Kidney (tissue), 14 donors: Measurements from ENCODE around the gene TXNDC5. TPM values are rescaled to one million over a fixed set of nuclear protein-coding genes. Genes with fewer than 3 reads are reported as not detected.
"Not testable (repeated sequence)": the region's sequence is repeated elsewhere in the genome, so short reads cannot be mapped to it uniquely, and the experiment has no call there.

Experiments
- DNase-seq, 5 donors: peaks; one replicate each; pipeline ENCODE4 v3.0.0-alpha.2; 2013 to 2020
- FAIRE-seq: peaks from 2 replicates; lab custom pipeline; 2012; peaks lifted over from hg19 to GRCh38; lab: Jason Lieb, UNC
- H3K27ac ChIP-seq, 2 donors: one replicate each; pipeline ENCODE4 v1.7.0; 2013; ENCODE audit warnings: low read depth in 2 of 2, low read length in 2 of 2, inconsistent platforms in 1 of 2
- H3K27me3 ChIP-seq: one replicate; pipeline ENCODE4 v1.7.1; 2013; ENCODE audit warnings: low read length, inconsistent platforms; ENCODE audit not compliant: control insufficient read depth, insufficient read depth
- H3K36me3 ChIP-seq, 3 donors: one replicate each; pipeline versions ENCODE4 v1.7.0 to v1.7.1; 2013; ENCODE audit warnings: low read length in 3 of 3, control low read depth in 1 of 3, inconsistent platforms in 1 of 3; ENCODE audit not compliant: insufficient read depth in 3 of 3, control insufficient read depth in 2 of 3
- H3K4me1 ChIP-seq, 3 donors: one replicate each; pipeline versions ENCODE4 v1.7.0 to v1.7.1; 2013; ENCODE audit warnings: low read length in 3 of 3, inconsistent platforms in 1 of 3, low read depth in 1 of 3; ENCODE audit not compliant: control insufficient read depth in 2 of 3, insufficient read depth in 2 of 3
- H3K4me3 ChIP-seq, 3 donors: one replicate each; pipeline versions ENCODE4 v1.7.0 to v1.8.1; 2013; ENCODE audit warnings: low read length in 3 of 3, control low read depth in 1 of 3, inconsistent platforms in 1 of 3
- H3K9ac ChIP-seq, 3 donors: one replicate each; pipeline versions ENCODE4 v1.7.0 to v1.7.1; 2013; ENCODE audit warnings: low read length in 3 of 3, control low read depth in 1 of 3, inconsistent platforms in 1 of 3
- H3K9me3 ChIP-seq, 3 donors: one replicate each; pipeline versions ENCODE4 v1.7.0 to v1.7.1; 2013; ENCODE audit warnings: low read length in 3 of 3, control low read depth in 1 of 3, inconsistent platforms in 1 of 3; ENCODE audit not compliant: control insufficient read depth in 2 of 3, insufficient read depth in 1 of 3
- intact Hi-C: fragments of 100-400 bp; cut with DNase I; formaldehyde crosslinking; loops from one replicate; pipeline ENCODE4 v1.11.1; 2022
- polyA plus RNA-seq: library from polyadenylated mRNA; stranded (reverse); fragments of 350-450 nt; fragmentation: Illumina TruSeq; extraction: RNeasy Lipid Tissue Mini Kit (QIAGEN cat#74804); gene quantifications from one replicate; pipeline ENCODE4 v1.2.3, GENCODE V29; 2014; ENCODE audit warnings: low read depth, low replicate concordance; ENCODE audit not compliant: insufficient read depth
- total RNA-seq: library from RNA; stranded (reverse); fragmentation: NEBNext Ultra II Directional; extraction: Animal tissue kit (Norgen Biotek cat#: 25700); gene quantifications from one replicate; pipeline ENCODE4 v1.2.1, GENCODE V29; 2021
- TF ChIP-seq, protein P1 (sequence below): IDR thresholded peaks from 3 replicates; pipeline ENCODE4 v1.5.1; 2012; ENCODE audit warnings: mild to moderate bottlenecking, moderate library complexity, borderline replicate concordance; ENCODE audit not compliant: insufficient read depth; ENCODE audit errors: extremely low read depth
- donor health status: control.
- donor health status: control.
- donor health status: control.
- donor health status: control.
- donor health status: control.
- donor health status: DM: yes; HTN: yes; CAD: no.
- donor health status: Normal renal cell carcinoma (clear cell type).

The TXNDC5 gene
- total and polyA plus RNA-seq, 2 donors from 2014 or later = 73.5 to 153 TPM

DNA sequence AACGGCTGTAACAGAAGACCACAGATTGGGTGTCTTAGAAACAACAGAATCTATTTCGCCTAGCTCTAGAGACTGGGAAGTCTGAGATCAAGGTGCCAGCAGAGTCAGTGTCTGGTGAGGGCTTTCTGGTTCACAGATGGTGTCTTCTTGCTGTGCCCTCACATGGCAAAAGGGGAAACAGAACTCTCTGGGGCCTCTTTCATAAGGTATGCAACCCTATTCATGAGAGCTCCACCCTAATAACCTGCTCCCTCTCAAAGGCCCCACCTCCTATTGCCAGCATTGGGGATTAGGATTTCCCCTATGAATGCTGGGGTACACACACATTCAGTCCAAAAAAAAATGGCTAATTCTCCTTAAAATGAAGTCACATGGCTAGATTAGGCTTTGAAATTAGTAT lies 10.0 kb downstream of the TXNDC5 start:
- H3K27ac ChIP-seq = no peak overlapping the region
- H3K9me3 ChIP-seq = no peaks in the 10 kb centered on the region
- FAIRE-seq (no peak), DNase-seq (no peak)
- peaks cover 0 to 13% (median 8%) of the 10 kb centered on the region in 3 donors for H3K4me1 ChIP-seq
- intact Hi-C loops = no loop called here
- TF ChIP-seq, protein P1, sequence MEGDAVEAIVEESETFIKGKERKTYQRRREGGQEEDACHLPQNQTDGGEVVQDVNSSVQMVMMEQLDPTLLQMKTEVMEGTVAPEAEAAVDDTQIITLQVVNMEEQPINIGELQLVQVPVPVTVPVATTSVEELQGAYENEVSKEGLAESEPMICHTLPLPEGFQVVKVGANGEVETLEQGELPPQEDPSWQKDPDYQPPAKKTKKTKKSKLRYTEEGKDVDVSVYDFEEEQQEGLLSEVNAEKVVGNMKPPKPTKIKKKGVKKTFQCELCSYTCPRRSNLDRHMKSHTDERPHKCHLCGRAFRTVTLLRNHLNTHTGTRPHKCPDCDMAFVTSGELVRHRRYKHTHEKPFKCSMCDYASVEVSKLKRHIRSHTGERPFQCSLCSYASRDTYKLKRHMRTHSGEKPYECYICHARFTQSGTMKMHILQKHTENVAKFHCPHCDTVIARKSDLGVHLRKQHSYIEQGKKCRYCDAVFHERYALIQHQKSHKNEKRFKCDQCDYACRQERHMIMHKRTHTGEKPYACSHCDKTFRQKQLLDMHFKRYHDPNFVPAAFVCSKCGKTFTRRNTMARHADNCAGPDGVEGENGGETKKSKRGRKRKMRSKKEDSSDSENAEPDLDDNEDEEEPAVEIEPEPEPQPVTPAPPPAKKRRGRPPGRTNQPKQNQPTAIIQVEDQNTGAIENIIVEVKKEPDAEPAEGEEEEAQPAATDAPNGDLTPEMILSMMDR = no peak
- H3K36me3 ChIP-seq = peaks cover 5 to 56% (median 40%) of the 10 kb centered on the region in 3 donors
- H3K4me3 ChIP-seq = no peak overlapping the region
- no peaks in the 10 kb centered on the region for H3K27me3 ChIP-seq
- H3K9ac ChIP-seq = no peak overlapping the region

DNA sequence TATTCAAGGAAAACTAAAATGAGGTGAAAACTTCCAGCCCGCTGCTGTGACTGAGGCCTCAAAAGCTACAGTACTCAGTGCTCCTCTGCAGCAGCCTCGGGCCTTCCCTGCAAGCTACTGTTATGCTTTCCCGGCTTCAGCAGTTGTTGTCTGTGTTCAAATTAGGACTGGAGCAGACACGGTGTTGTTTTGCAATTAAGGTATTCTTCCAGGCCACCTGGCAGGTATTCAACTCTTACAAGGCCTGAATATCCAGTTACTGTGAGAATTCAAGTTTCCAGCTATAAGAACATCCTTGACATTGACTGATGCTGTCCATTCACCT lies 10.7 kb downstream of the TXNDC5 start:
- Histone ChIP-seq H3K4me3 (no peak overlapping the region), H3K9me3 (no peaks in the 10 kb centered on the region), H3K4me1 (peaks cover 0 to 10% (median 8%) of the 10 kb centered on the region in 3 donors), H3K9ac (no peak overlapping the region), H3K36me3 (peaks cover 5 to 63% (median 48%) of the 10 kb centered on the region in 3 donors), H3K27ac (no peak overlapping the region), H3K27me3 (no peaks in the 10 kb centered on the region)
- TF ChIP-seq, protein P1 = no peak
- intact Hi-C loops = no loop called here
- FAIRE-seq (no peak), DNase-seq (no peak)

DNA sequence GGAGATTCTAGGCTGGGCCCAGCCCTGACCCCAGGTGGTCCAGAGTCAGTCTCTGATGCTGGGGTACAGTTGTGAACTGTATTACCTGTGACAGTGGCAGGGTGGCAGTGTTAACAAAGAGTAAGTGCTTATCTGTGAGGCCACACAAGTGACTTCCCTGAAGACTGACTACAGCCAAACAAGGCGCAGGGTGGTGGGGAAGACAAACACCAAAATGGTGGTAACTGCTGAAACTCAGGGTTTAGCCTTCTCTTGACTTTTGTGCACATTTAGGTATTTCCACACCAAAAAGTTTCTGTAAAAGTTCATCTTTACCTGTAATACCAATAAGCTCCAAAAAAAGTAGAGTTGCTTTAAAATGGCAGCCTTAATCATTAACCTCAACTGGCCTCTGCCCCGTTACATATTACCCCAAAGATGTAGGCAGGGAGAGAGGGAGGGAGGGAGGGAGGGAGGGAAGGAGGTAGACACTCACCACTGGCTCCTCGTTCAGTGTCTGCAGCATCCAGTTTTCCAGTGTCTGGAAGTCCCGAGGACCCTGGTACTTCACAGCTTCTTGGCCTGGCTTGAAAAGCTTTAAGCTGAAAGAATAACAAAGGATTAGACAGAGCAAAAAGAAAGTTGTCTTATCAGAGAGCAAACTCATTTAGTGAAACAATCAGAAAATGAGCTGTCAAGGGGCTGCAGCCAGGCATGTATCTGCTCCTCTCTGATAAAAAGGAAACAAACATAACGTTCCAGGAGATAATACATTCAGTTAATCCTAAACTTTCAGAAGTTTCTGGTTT lies 11.3 kb downstream of the TXNDC5 start:
- peak in 3 of 5 donors; percentile 29 to 63 (median 29) for DNase-seq
- H3K4me1 ChIP-seq = peaks cover 0 to 8% (median 7%) of the 10 kb centered on the region in 3 donors
- FAIRE-seq = no peak
- no peak overlapping the region for H3K4me3 ChIP-seq
- H3K27ac ChIP-seq = no peak overlapping the region
- no peaks in the 10 kb centered on the region for H3K9me3 ChIP-seq
- no peaks in the 10 kb centered on the region for H3K27me3 ChIP-seq
- intact Hi-C loops = no loop called here
- TF ChIP-seq, protein P1 = peak; percentile 29
- H3K9ac ChIP-seq = no peak overlapping the region
- peaks cover 5 to 66% (median 51%) of the 10 kb centered on the region in 3 donors for H3K36me3 ChIP-seq

DNA sequence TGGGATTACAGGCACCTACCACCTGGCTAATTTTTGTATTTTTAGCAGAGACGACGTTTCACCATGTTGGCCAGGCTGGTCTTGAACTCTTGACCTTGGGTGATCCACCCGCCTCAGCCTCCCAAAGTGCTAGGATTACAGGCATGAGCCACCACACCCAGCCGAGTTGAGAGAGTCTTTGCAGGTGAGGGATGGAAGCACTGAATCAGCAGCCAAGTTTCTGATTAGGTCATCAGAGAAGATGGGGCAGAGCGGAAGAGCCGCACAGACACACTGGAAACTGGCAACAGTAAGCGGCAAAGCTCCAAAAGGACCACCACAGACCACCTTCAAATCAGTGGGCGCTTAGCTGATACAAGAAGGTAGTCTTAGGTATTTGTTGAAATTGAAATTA lies 12.4 kb downstream of the TXNDC5 start:
- intact Hi-C loops, FAIRE-seq: not testable (repeated sequence)

More for the DNA sequence above, 12.4 kb downstream of the TXNDC5 start:
- H3K36me3 ChIP-seq = peaks cover 5 to 66% (median 49%) of the 10 kb centered on the region in 3 donors
- H3K4me1 ChIP-seq, H3K9me3 ChIP-seq, H3K9ac ChIP-seq, H3K27ac ChIP-seq, DNase-seq, H3K27me3 ChIP-seq, H3K4me3 ChIP-seq: not testable (repeated sequence)
